Measurements from ENCODE around the gene NCAN. TPM values are rescaled to one million over a fixed set of nuclear protein-coding genes. Genes with fewer than 3 reads are reported as not detected.

NCAN gene
- total and polyA plus RNA-seq, 4 donors, result 0.06 TPM; not detected in 3

GRCh38 chr19:19226663-19227062, 14.9 kb downstream of the NCAN start:
- 74% methylated on average over 10 of the region's 10 CpGs for WGBS
- Histone ChIP-seq H3K4me3 (ENCODE audit: low read depth in 1 of 3, low read length in 3 of 3) (no peak overlapping the region), H3K36me3 (ENCODE audit: control insufficient read depth in 4 of 4, insufficient read depth in 3 of 4, low read depth in 1 of 4, low read length in 3 of 4) (no peaks in the 10 kb centered on the region), H3K27ac (ENCODE audit: low read depth in 1 of 2, low read length in 2 of 2) (no peak overlapping the region), H3K27me3 (ENCODE audit: control insufficient read depth in 4 of 4, insufficient read depth in 4 of 4, low read length in 3 of 4) (peaks cover 0 to 5% (median 0%) of the 10 kb centered on the region in 4 donors), H3K9ac (ENCODE audit: low read depth in 1 of 2, low read length in 2 of 2) (no peak overlapping the region), H3K4me1 (ENCODE audit: control insufficient read depth in 4 of 4, insufficient read depth in 4 of 4, low read length in 3 of 4) (peaks cover 5 to 20% (median 15%) of the 10 kb centered on the region in 4 donors), H3K9me3 (ENCODE audit: control insufficient read depth in 4 of 4, low read length in 3 of 4) (no peaks in the 10 kb centered on the region)
- TF ChIP-seq MAX (IDR thresholded peaks at IDR 0.05) (no peak), HNF4G (IDR thresholded peaks at IDR 0.05) (no peak)
- DNase-seq (ENCODE audit: low spot score), result no peak

DNA sequence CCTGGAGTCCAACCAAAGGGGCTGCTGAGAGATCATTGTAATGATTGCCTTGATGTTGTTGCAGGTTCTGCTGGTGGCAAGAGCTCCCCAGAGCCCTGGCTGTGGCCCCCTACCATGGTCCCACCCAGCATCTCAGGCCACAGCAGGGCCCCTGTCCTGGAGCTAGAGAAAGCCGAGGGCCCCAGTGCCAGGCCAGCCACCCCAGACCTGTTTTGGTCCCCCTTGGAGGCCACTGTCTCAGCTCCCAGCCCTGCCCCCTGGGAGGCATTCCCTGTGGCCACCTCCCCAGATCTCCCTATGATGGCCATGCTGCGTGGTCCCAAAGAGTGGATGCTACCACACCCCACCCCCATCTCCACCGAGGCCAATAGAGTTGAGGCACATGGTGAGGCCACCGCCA, 15.5 kb downstream of the NCAN start:
- H3K4me3 ChIP-seq (ENCODE audit: low read depth in 1 of 3, low read length in 3 of 3), result no peak overlapping the region
- TF ChIP-seq SP1 (IDR thresholded peaks at IDR 0.05), result no peak
- no peak for TF ChIP-seq RAD21 (IDR thresholded peaks at IDR 0.05)
- no peak for TF ChIP-seq ATF3 (IDR thresholded peaks at IDR 0.05)
- TF ChIP-seq EGR1 (IDR thresholded peaks at IDR 0.05; ENCODE audit: low read depth in 2 of 2), result no peak
- no peak for TF ChIP-seq TAF1 (conservative IDR thresholded peaks at IDR 0.05)
- TF ChIP-seq YY1 (IDR thresholded peaks at IDR 0.05), result no peak
- no peak for TF ChIP-seq HNF4G (IDR thresholded peaks at IDR 0.05)
- TF ChIP-seq FOXA1 (IDR thresholded peaks at IDR 0.05), result no peak
- no peak for TF ChIP-seq FOXA2 (IDR thresholded peaks at IDR 0.05)
- TF ChIP-seq MAX (IDR thresholded peaks at IDR 0.05), result no peak
- no peak for TF ChIP-seq JUND (IDR thresholded peaks at IDR 0.05)
- TF ChIP-seq HNF4A (conservative IDR thresholded peaks at IDR 0.05), result no peak
- no peak for TF ChIP-seq RXRA (IDR thresholded peaks at IDR 0.05)
- TF ChIP-seq ZBTB33 (IDR thresholded peaks at IDR 0.05), result no peak
- no peak for TF ChIP-seq GABPA (IDR thresholded peaks at IDR 0.05 in 1 of 2, conservative IDR thresholded peaks at IDR 0.05 in 1 of 2)
- no peak for TF ChIP-seq NR2F2 (IDR thresholded peaks at IDR 0.05)
- no peak for TF ChIP-seq REST (IDR thresholded peaks at IDR 0.05)
- no peak for TF ChIP-seq CTCF (IDR thresholded peaks at IDR 0.05; ENCODE audit: low read depth, low read length, missing input control)
- DNase-seq (ENCODE audit: low spot score), result no peak
- peaks cover 0 to 5% (median 0%) of the 10 kb centered on the region in 4 donors for H3K27me3 ChIP-seq (ENCODE audit: control insufficient read depth in 4 of 4, insufficient read depth in 4 of 4, low read length in 3 of 4)
- H3K9me3 ChIP-seq (ENCODE audit: control insufficient read depth in 4 of 4, low read length in 3 of 4), result no peaks in the 10 kb centered on the region
- WGBS, result 88% methylated on average over 4 of the region's 4 CpGs
- H3K4me1 ChIP-seq (ENCODE audit: control insufficient read depth in 4 of 4, insufficient read depth in 4 of 4, low read length in 3 of 4), result peaks cover 5 to 20% (median 15%) of the 10 kb centered on the region in 4 donors
- H3K27ac ChIP-seq (ENCODE audit: low read depth in 1 of 2, low read length in 2 of 2), result no peak overlapping the region
- no peaks in the 10 kb centered on the region for H3K36me3 ChIP-seq (ENCODE audit: control insufficient read depth in 4 of 4, insufficient read depth in 3 of 4, low read depth in 1 of 4, low read length in 3 of 4)
- no peak overlapping the region for H3K9ac ChIP-seq (ENCODE audit: low read depth in 1 of 2, low read length in 2 of 2)

All from liver (tissue), 9 donors.